H1 (cell line): ENCODE data around the gene GTF2F2. TPM values are rescaled to one million over a fixed set of nuclear protein-coding genes. Genes with fewer than 3 reads are reported as not detected.

ENCODE experiments used
- CTCF ChIA-PET: fragments of 300-600 bp; sonication (Branson Sonifier 250); formaldehyde crosslinking; loops from one replicate; lab custom pipeline; 2021; ENCODE audit not compliant: partially characterized antibody; lab: Charles Lee
- POLR2A ChIA-PET: fragments of 300-600 bp; sonication (Branson Sonifier 250); formaldehyde crosslinking; loops from one replicate; lab custom pipeline; 2021; ENCODE audit warnings: inconsistent platforms; ENCODE audit not compliant: partially characterized antibody; lab: Charles Lee
- DNase-seq, 2 experiments: peaks; one replicate each; pipeline versions ENCODE4 v3.0.0 to v3.0.0-alpha.2; 2010 to 2022; ENCODE audit warnings: low spot score in 2 of 2, low read depth in 1 of 2, mixed read lengths in 1 of 2
- FAIRE-seq: peaks from 2 replicates; lab custom pipeline; 2011; peaks lifted over from hg19 to GRCh38; lab: Jason Lieb, UNC
- H2AFZ ChIP-seq: 2 replicates; pipeline ENCODE4 v1.8.1; 2012; ENCODE audit warnings: low read length, inconsistent platforms
- H2AK5ac ChIP-seq: 2 replicates; pipeline ENCODE4 v1.6.1; 2013; ENCODE audit warnings: low read depth, low read length
- H2BK120ac ChIP-seq: replicated peaks from 2 replicates; pipeline ENCODE3; 2013; ENCODE audit warnings: low read depth, low read length, inconsistent platforms
- H2BK12ac ChIP-seq: 2 replicates; pipeline ENCODE4 v1.6.1; 2013; ENCODE audit warnings: low read depth, low read length
- H2BK15ac ChIP-seq: 2 replicates; pipeline ENCODE4 v1.6.1; 2013; ENCODE audit warnings: low read length
- H2BK20ac ChIP-seq: 2 replicates; pipeline ENCODE4 v1.6.1; 2013; ENCODE audit warnings: low read length
- H2BK5ac ChIP-seq: 2 replicates; pipeline ENCODE4 v1.6.1; 2013; ENCODE audit warnings: low read depth, low read length
- H3K14ac ChIP-seq: 2 replicates; pipeline ENCODE4 v1.6.1; 2013; ENCODE audit warnings: inconsistent platforms; ENCODE audit not compliant: insufficient read length
- H3K18ac ChIP-seq: 2 replicates; pipeline ENCODE4 v1.6.1; 2013; ENCODE audit warnings: low read length; ENCODE audit errors: extremely low read depth
- H3K23ac ChIP-seq: 2 replicates; pipeline ENCODE4 v1.6.1; 2013; ENCODE audit warnings: inconsistent platforms; ENCODE audit not compliant: insufficient read length
- H3K23me2 ChIP-seq: 2 replicates; pipeline ENCODE4 v1.6.1; 2013; ENCODE audit warnings: low read depth, low read length
- H3K27ac ChIP-seq: 2 replicates; pipeline ENCODE4 v1.6.1; 2011; ENCODE audit warnings: low read depth, low read length, inconsistent platforms
- H3K27me3 ChIP-seq, 4 experiments: replicated peaks in 1 of 4; 1 replicate in 1 of 4; 2 replicates in 3 of 4; pipeline versions ENCODE4 v1.6.1 to v1.8.1; 2011 to 2013; ENCODE audit warnings: low read length in 3 of 4, mild to moderate bottlenecking in 3 of 4, inconsistent platforms in 2 of 4, mixed read lengths in 2 of 4, moderate library complexity in 1 of 4; ENCODE audit not compliant: control insufficient read depth in 3 of 4, insufficient read depth in 3 of 4; ENCODE audit errors: extremely low read depth in 1 of 4
- H3K36me3 ChIP-seq, 4 experiments: 2 replicates each; pipeline versions ENCODE4 v1.6.1 to v1.8.1; 2011 to 2013; ENCODE audit warnings: mild to moderate bottlenecking in 4 of 4, low read length in 3 of 4, moderate library complexity in 2 of 4, control low read depth in 1 of 4, inconsistent platforms in 1 of 4; ENCODE audit not compliant: insufficient read depth in 4 of 4, control insufficient read depth in 2 of 4
- H3K4ac ChIP-seq: replicated peaks from 2 replicates; pipeline ENCODE3; 2013; ENCODE audit warnings: low read length, low read depth, mixed read lengths, inconsistent platforms; ENCODE audit not compliant: insufficient read length
- H3K4me1 ChIP-seq, 4 experiments: replicated peaks in 1 of 4; 1 replicate in 1 of 4; 2 replicates in 3 of 4; pipeline versions ENCODE4 v1.6.1 to v1.8.1; 2011 to 2013; ENCODE audit warnings: low read length in 3 of 4, inconsistent platforms in 2 of 4, mixed read lengths in 1 of 4; ENCODE audit not compliant: insufficient read depth in 4 of 4, control insufficient read depth in 3 of 4
- H3K4me2 ChIP-seq, 2 experiments: 2 replicates each; pipeline versions ENCODE4 v1.6.1 to v1.8.1; 2011 to 2013; ENCODE audit warnings: low read depth in 2 of 2, low read length in 2 of 2, control low read depth in 1 of 2, inconsistent platforms in 1 of 2, mild to moderate bottlenecking in 1 of 2; ENCODE audit not compliant: insufficient read depth in 1 of 2
- H3K4me3 ChIP-seq, 4 experiments: fragments of 200-600, 300-600 bp in 1 of 4; sonication (generic), shearing (Covaris generic), sonication (Bioruptor Twin) in 1 of 4; 2 replicates each; pipeline versions ENCODE4 v1.5.1 to v1.8.1; 2011 to 2016; ENCODE audit warnings: low read length in 4 of 4, low read depth in 3 of 4, control low read depth in 2 of 4, inconsistent platforms in 2 of 4, mild to moderate bottlenecking in 2 of 4, mixed read lengths in 1 of 4, moderate library complexity in 1 of 4; ENCODE audit not compliant: insufficient read depth in 2 of 4; ENCODE audit errors: extremely low read depth in 1 of 4
- H3K56ac ChIP-seq: replicated peaks from 2 replicates; pipeline ENCODE3; 2013; ENCODE audit warnings: low read depth, mild to moderate bottlenecking, mixed read lengths, low read length, inconsistent platforms; ENCODE audit not compliant: insufficient read length
- H3K79me1 ChIP-seq: 2 replicates; pipeline ENCODE4 v1.6.1; 2013; ENCODE audit warnings: low read depth, low read length, control low read depth
- H3K79me2 ChIP-seq, 2 experiments: 2 replicates each; pipeline versions ENCODE4 v1.6.1 to v1.8.1; 2012 to 2013; ENCODE audit warnings: low read length in 2 of 2, mild to moderate bottlenecking in 2 of 2, inconsistent platforms in 1 of 2; ENCODE audit not compliant: insufficient read depth in 2 of 2, control insufficient read depth in 1 of 2
- H3K9ac ChIP-seq, 4 experiments: replicated peaks in 1 of 4; 1 replicate in 1 of 4; 2 replicates in 3 of 4; pipeline versions ENCODE4 v1.6.1 to v1.8.1; 2011 to 2013; ENCODE audit warnings: low read depth in 3 of 4, low read length in 3 of 4, control low read depth in 2 of 4, mild to moderate bottlenecking in 2 of 4, moderate library complexity in 2 of 4, inconsistent platforms in 1 of 4; ENCODE audit errors: extremely low read depth in 1 of 4
- H3K9me3 ChIP-seq, 2 experiments: 2 replicates each; pipeline versions ENCODE4 v1.6.1 to v1.8.1; 2012 to 2013; ENCODE audit warnings: mild to moderate bottlenecking in 2 of 2, moderate library complexity in 2 of 2, control low read depth in 1 of 2, inconsistent platforms in 1 of 2, low read depth in 1 of 2, low read length in 1 of 2, mixed read lengths in 1 of 2; ENCODE audit not compliant: insufficient read depth in 2 of 2
- H4K20me1 ChIP-seq, 2 experiments: replicated peaks in 1 of 2; 2 replicates each; pipeline versions ENCODE3 to v1.8.1; 2011 to 2013; ENCODE audit warnings: inconsistent platforms in 2 of 2, low read length in 2 of 2, mild to moderate bottlenecking in 1 of 2; ENCODE audit not compliant: insufficient read depth in 2 of 2, control insufficient read depth in 1 of 2
- H4K5ac ChIP-seq: 2 replicates; pipeline ENCODE4 v1.6.1; 2013; ENCODE audit warnings: low read length, low read depth, mixed read lengths, inconsistent platforms; ENCODE audit not compliant: insufficient read length
- H4K8ac ChIP-seq: 2 replicates; pipeline ENCODE4 v1.8.0; 2013; ENCODE audit warnings: mild to moderate bottlenecking, moderate library complexity, low read length, inconsistent platforms; ENCODE audit not compliant: insufficient read depth; ENCODE audit errors: extremely low read depth
- H4K91ac ChIP-seq: replicated peaks from 2 replicates; pipeline ENCODE3; 2013; ENCODE audit warnings: low read length, mixed read lengths, inconsistent platforms; ENCODE audit not compliant: insufficient read length
- RAD21 ChIP-seq, 2 experiments: IDR thresholded peaks in 1 of 2; conservative IDR thresholded peaks in 1 of 2; 2 replicates each; pipeline ENCODE4 v1.6.1; 2011; ENCODE audit warnings: low read depth in 2 of 2, low read length in 2 of 2, improper control_type of control experiment in 1 of 2, inconsistent platforms in 1 of 2, mild to moderate bottlenecking in 1 of 2, moderate library complexity in 1 of 2
- SRF ChIP-seq: IDR thresholded peaks from 2 replicates; pipeline ENCODE4 v1.6.1; 2011; ENCODE audit warnings: mild to moderate bottlenecking, low read depth, low read length, moderate library complexity
- WGBS, 2 experiments: shearing (Covaris generic) in 1 of 2; methylation state at CpG; one replicate each; pipeline versions ENCODE4 v1.1.6 to v1.1.7; 2013 to 2015; ENCODE audit warnings: low lambda C conversion rate in 2 of 2, mixed read lengths in 2 of 2, inconsistent platforms in 1 of 2, low coverage in 1 of 2, missing lambda C conversion rate in 1 of 2; ENCODE audit not compliant: insufficient replicate concordance in 2 of 2, insufficient coverage in 1 of 2, insufficient read length in 1 of 2; ENCODE audit errors: extremely low coverage in 1 of 2, missing lambda C conversion rate in 1 of 2; 5-methylcytosine and 5-hydroxymethylcytosine counted together
- polyA plus RNA-seq, 7 experiments: library from polyadenylated mRNA; depleted of rRNA in 3 of 7; stranded (reverse) in 5 of 7; unstranded in 2 of 7; fragments of >200 nt in 5 of 7; fragments of 200-250 nt in 2 of 7; gene quantifications; 1 replicate in 5 of 7; 2 replicates in 1 of 7; 4 replicates in 1 of 7; pipeline versions ENCODE4 v1.2.1 to v1.2.3, GENCODE V29; 2011 to 2013; ENCODE audit warnings: missing spikeins in 2 of 7, mixed read lengths in 2 of 7
- total RNA-seq: library from RNA; stranded (reverse); fragmentation: NEBNext Ultra II Directional; extraction: Animal tissue kit (Norgen Biotek cat#: 25700); gene quantifications from 2 replicates; pipeline ENCODE4 v1.2.1, GENCODE V29; 2021

The GTF2F2 gene
- total and polyA plus RNA-seq, 2 of the 8 experiments (the other 6 are each of a cell fraction or from before 2014, with no cell fraction given) = 10.8 to 31.1 TPM

DNA sequence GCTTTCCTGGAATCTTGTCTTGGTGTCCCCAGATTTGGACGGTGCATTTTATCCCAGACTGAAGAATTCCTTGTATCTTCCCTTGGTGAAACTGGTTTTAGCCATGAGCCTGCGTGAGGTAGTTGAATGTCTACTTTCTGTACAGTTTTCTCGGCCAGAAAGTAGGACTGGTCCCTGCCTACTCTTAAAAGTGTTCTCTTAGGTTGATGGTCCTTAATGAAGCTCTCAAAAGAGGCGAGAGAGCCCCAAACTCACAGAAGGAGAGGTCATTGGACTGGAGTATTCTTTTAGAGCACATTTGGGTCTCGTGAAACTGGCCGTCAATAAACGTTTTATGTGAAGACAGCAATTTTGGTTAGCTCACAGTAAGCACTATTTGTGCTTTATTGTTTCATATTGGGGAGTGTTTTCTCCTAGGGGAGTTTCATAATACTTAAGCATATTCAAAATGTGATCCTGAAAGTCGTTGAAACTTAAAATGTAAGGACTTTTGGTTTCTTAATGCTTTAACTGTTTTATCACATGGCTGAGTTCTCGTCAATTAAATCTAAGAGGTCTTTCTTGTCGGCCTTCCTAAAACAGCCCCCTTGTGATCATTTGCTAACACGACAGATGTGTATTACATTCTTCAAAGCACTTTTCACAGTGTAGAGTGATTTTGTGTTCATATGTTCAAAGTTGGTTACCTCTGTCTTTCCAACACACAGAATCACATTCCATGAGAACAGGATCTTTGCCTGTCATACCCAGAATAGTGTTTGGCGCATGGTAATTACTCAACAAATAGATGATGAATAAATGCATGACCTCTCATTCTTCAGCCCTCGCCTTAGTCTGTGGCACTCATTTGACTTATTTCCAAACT is 889 bp downstream of the GTF2F2 start:
- Histone ChIP-seq H3K23ac (no peak overlapping the region), H3K27ac (peak overlapping the region; percentile 74), H3K18ac (no peak overlapping the region), H4K5ac (no peak overlapping the region), H3K36me3 (no peaks in the 10 kb centered on the region; a peak in 1 of 8 replicates), H4K91ac (no peak overlapping the region), H2BK15ac (no peak overlapping the region), H3K79me1 (peaks cover 5% of the 10 kb centered on the region), H3K14ac (no peak overlapping the region), H2BK12ac (peak overlapping the region; percentile 46; the same call in 1 of the 2 replicates), H3K4me1 (peaks cover 2 to 6% (median 3%) of the 10 kb centered on the region in 4 experiments; a peak in 5 of 7 replicates), H3K9me3 (no peaks in the 10 kb centered on the region), H3K4me3 (peak overlapping the region; percentile 77 to 97 (median 89)), H3K56ac (no peak overlapping the region), H3K4me2 (peak overlapping the region; percentile 93 to 96), H2AFZ (peak overlapping the region; percentile 25; the same call in 1 of the 2 replicates), H2BK20ac (no peak overlapping the region), H3K4ac (no peak overlapping the region), H3K23me2 (peaks cover 10% of the 10 kb centered on the region), H4K8ac (no peak overlapping the region), H3K27me3 (no peaks in the 10 kb centered on the region; a peak in 1 of 7 replicates), H2AK5ac (no peak overlapping the region; the same call in 1 of the 2 replicates), H4K20me1 (peaks cover 5 to 6% of the 10 kb centered on the region in 2 experiments), H2BK5ac (no peak overlapping the region; the same call in 1 of the 2 replicates), H2BK120ac (no peak overlapping the region), H3K79me2 (peaks cover 8 to 55% of the 10 kb centered on the region in 2 experiments), H3K9ac (peak overlapping the region; percentile 68 to 97 (median 92))
- ChIA-PET CTCF (interaction anchor here (0.6 to 1.4 kb wide), 6 partner anchors 12 to 146 kb away, joined by 3 to 5 read pairs (median 4); no protein-coding TSS in a partner anchor), POLR2A (interaction anchor here (1.0 to 2.0 kb wide), 2 partner anchors 9 to 17 kb away, joined by 4 to 5 read pairs; no protein-coding TSS in a partner anchor)
- 25% methylated on average over 13 of the region's 13 CpGs; no CpG with 5 or more reads in 1 of the 2 experiments for WGBS, 2 experiments
- TF ChIP-seq SRF (no peak), RAD21 (IDR thresholded peaks at IDR 0.05 in 1 of 2, conservative IDR thresholded peaks at IDR 0.05 in 1 of 2; ENCODE audit: low read depth in 2 of 2, low read length in 2 of 2) (peak in 1 of 2 experiments; percentile 23; a peak in 1 of 4 replicates)
- DNase-seq (no peak), FAIRE-seq (no peak)
